ENCODE data around the gene OR51B4. TPM values are rescaled to one million over a fixed set of nuclear protein-coding genes. Genes with fewer than 3 reads are reported as not detected.
"Not testable (repeated sequence)": the region's sequence is repeated elsewhere in the genome, so short reads cannot be mapped to it uniquely, and the experiment has no call there.

OR51B4 gene
- total RNA-seq, 1 donor, result not detected

DNA sequence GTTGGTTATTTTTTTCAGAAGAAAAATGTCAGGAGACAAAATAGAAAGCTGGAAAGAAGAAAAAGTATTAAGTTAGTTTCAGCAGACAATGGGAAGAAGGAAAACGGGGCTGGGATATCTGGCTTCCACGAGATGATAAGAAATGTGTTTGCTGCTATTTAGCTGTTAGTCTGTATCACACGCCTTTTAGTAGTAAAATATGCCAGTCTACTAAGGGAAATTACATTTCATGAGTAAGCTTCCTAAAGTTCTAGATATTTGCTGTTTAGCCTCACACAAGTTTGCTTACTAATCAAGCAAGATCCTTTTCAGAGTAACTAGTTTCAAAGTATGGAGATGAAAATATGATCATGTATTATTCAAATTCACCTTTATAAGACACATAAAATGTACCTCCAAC is 1.5 kb downstream of the OR51B4 start:
- no peak for DNase-seq (ENCODE audit: insufficient read length, low spot score, missing footprints)
- Histone ChIP-seq H3K79me2 (ENCODE audit: insufficient read depth, low read length) (no peaks in the 10 kb centered on the region), H3K4me3 (ENCODE audit: insufficient read depth, low read length) (no peak overlapping the region), H3K36me3 (ENCODE audit: insufficient read depth, low read length) (no peaks in the 10 kb centered on the region), H4K20me1 (ENCODE audit: insufficient read depth, low read length) (no peaks in the 10 kb centered on the region), H3K9me3 (ENCODE audit: low read depth, low read length) (no peaks in the 10 kb centered on the region), H2AFZ (ENCODE audit: low read length) (peak overlapping the region; percentile 7), H3K27ac (ENCODE audit: low read depth, low read length) (no peak overlapping the region), H3K4me1 (ENCODE audit: insufficient read depth, low read length) (peaks cover 20% of the 10 kb centered on the region), H3K4me2 (ENCODE audit: insufficient read depth, low read length) (no peak overlapping the region), H3K27me3 (ENCODE audit: insufficient read depth, low read length) (no peaks in the 10 kb centered on the region)
- TF ChIP-seq, protein P1, sequence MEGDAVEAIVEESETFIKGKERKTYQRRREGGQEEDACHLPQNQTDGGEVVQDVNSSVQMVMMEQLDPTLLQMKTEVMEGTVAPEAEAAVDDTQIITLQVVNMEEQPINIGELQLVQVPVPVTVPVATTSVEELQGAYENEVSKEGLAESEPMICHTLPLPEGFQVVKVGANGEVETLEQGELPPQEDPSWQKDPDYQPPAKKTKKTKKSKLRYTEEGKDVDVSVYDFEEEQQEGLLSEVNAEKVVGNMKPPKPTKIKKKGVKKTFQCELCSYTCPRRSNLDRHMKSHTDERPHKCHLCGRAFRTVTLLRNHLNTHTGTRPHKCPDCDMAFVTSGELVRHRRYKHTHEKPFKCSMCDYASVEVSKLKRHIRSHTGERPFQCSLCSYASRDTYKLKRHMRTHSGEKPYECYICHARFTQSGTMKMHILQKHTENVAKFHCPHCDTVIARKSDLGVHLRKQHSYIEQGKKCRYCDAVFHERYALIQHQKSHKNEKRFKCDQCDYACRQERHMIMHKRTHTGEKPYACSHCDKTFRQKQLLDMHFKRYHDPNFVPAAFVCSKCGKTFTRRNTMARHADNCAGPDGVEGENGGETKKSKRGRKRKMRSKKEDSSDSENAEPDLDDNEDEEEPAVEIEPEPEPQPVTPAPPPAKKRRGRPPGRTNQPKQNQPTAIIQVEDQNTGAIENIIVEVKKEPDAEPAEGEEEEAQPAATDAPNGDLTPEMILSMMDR (IDR thresholded peaks at IDR 0.05; ENCODE audit: extremely low read depth, low read depth, low read length), result no peak

DNA sequence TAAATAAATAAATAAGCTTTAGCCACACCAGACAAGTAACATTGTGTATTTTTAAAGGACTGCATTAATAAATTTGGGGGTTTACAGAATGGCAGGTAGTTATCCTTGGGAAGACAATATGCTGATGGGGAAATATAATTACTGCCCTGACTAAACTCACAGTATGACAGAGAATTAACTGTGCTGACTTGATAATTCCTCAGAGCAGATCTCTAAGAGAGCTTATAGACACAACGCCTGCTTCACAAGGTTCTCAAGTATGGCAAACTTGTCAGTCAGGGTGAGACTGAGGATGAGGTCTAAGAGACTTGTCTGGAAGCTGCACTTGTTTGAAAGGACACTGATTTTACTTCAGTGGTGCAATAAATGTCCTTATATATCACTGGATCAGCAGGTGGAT is 3.3 kb downstream of the OR51B4 start:
- no peak overlapping the region for H3K4me2 ChIP-seq (ENCODE audit: insufficient read depth, low read length)
- no peaks in the 10 kb centered on the region for H3K9me3 ChIP-seq (ENCODE audit: low read depth, low read length)
- no peaks in the 10 kb centered on the region for H4K20me1 ChIP-seq (ENCODE audit: insufficient read depth, low read length)
- no peak overlapping the region for H3K27ac ChIP-seq (ENCODE audit: low read depth, low read length)
- no peaks in the 10 kb centered on the region for H3K27me3 ChIP-seq (ENCODE audit: insufficient read depth, low read length)
- TF ChIP-seq, protein P1 (IDR thresholded peaks at IDR 0.05; ENCODE audit: extremely low read depth, low read depth, low read length), result no peak
- no peak overlapping the region for H2AFZ ChIP-seq (ENCODE audit: low read length)
- no peaks in the 10 kb centered on the region for H3K36me3 ChIP-seq (ENCODE audit: insufficient read depth, low read length)
- peaks cover 11% of the 10 kb centered on the region for H3K4me1 ChIP-seq (ENCODE audit: insufficient read depth, low read length)
- no peak overlapping the region for H3K4me3 ChIP-seq (ENCODE audit: insufficient read depth, low read length)
- H3K79me2 ChIP-seq (ENCODE audit: insufficient read depth, low read length), result no peaks in the 10 kb centered on the region
- DNase-seq (ENCODE audit: insufficient read length, low spot score, missing footprints), result no peak

DNA sequence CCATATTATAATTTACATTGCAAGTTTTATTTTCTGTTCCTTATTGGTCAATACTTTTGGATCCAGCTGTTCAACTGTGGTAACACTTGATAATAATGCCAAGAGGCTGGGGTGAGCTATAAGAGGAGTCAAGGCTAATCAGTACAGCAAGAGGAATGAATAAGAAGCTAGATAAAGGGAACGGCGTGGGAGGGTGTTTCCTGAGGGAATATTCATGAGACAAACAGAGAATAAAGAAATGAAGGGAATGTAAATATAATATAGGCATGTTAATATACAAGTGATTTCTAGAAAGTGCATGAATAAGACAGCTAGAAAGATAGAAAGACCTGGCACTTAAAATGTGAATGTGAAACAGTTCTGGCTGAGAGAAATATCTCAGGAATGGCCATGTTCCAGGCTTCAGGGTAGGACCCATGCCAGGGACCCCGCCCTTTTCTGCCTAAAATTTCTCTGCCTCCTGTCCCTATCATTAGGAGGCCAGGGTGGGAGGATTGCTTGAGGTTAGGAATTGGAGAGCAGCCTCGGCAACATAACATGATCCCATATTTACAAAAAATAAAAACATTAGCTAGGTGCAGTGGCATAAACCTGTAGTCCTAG is 3.9 kb downstream of the OR51B4 start:
- H3K4me2 ChIP-seq (ENCODE audit: insufficient read depth, low read length), result no peak overlapping the region
- peaks cover 14% of the 10 kb centered on the region for H3K4me1 ChIP-seq (ENCODE audit: insufficient read depth, low read length)
- no peak overlapping the region for H3K27ac ChIP-seq (ENCODE audit: low read depth, low read length)
- DNase-seq (ENCODE audit: insufficient read length, low spot score, missing footprints), result peak; percentile 74
- no peak overlapping the region for H3K4me3 ChIP-seq (ENCODE audit: insufficient read depth, low read length)
- H3K36me3 ChIP-seq (ENCODE audit: insufficient read depth, low read length), result no peaks in the 10 kb centered on the region
- no peaks in the 10 kb centered on the region for H3K9me3 ChIP-seq (ENCODE audit: low read depth, low read length)
- TF ChIP-seq, protein P1 (IDR thresholded peaks at IDR 0.05; ENCODE audit: extremely low read depth, low read depth, low read length), result no peak
- H2AFZ ChIP-seq (ENCODE audit: low read length), result no peak overlapping the region
- no peaks in the 10 kb centered on the region for H4K20me1 ChIP-seq (ENCODE audit: insufficient read depth, low read length)
- H3K27me3 ChIP-seq (ENCODE audit: insufficient read depth, low read length), result no peaks in the 10 kb centered on the region
- no peaks in the 10 kb centered on the region for H3K79me2 ChIP-seq (ENCODE audit: insufficient read depth, low read length)

DNA sequence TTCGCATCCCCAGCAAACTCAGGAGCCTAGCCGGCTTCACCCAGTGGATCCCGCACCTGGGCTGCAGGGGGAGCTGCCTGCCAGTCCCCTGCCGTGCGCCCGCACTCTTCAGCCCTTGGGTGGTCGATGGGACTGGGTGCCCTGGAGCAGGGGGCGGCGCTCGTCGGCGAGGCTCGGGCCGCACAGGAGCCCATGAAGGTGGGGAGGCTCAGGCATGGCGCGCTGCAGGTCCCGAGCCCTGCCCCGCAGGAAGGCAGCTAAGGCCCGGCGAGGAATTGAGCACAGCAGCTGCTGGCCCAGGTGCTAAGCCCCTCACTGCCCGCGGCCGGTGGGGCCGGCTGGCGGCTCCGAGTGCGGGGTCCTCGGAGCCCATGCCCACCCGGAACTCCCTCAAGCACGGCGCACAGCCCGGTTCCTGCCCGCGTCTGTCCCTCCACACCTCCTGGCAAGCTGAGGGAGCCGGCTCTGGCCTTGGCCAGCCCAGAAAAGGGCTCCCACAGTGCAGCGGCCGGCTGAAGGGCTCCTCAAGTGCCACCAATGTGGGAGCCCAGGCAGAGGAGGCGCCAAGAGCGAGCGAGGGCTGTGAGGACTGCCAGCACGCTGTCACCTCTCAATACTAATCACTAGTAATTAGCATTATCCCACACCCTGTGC is 7.3 kb downstream of the OR51B4 start:
- H3K27me3 ChIP-seq (ENCODE audit: insufficient read depth, low read length); H3K9me3 ChIP-seq (ENCODE audit: low read depth, low read length): not testable (repeated sequence)

More for the DNA sequence above, 7.3 kb downstream of the OR51B4 start:
- H3K4me3 ChIP-seq (ENCODE audit: insufficient read depth, low read length); H3K27ac ChIP-seq (ENCODE audit: low read depth, low read length); H4K20me1 ChIP-seq (ENCODE audit: insufficient read depth, low read length); H3K79me2 ChIP-seq (ENCODE audit: insufficient read depth, low read length); H3K36me3 ChIP-seq (ENCODE audit: insufficient read depth, low read length); H3K4me2 ChIP-seq (ENCODE audit: insufficient read depth, low read length); H2AFZ ChIP-seq (ENCODE audit: low read length); DNase-seq (ENCODE audit: insufficient read length, low spot score, missing footprints): not testable (repeated sequence)
- H3K4me1 ChIP-seq (ENCODE audit: insufficient read depth, low read length), result peaks cover 14% of the 10 kb centered on the region

All from osteoblast (primary cell).